Measurements from ENCODE around the gene HTR6.

Gene HTR6

DNA sequence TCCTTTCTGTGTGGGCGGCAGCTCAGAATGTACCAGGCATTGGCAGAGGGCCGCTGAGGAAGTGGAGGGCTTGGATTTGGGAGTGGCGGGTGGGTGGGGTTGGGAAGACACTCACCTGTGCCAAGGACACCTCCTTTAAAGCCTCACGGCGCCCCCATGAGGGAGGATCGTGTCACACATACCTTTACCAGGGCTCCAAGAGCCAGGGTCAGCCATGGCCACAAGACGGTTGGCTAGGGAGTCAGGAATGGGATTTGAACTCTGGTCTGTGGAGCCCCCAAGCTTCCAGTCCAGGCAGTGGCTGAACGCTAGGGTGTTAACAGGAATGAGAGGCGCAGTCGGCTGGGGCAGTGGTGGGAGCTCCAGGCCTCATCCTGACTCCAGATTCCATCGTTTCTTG is 16.0 kb upstream of the HTR6 start:
- Histone ChIP-seq H3K4me1 (ENCODE audit: control insufficient read depth, insufficient read depth, low read length) (peaks cover 30% of the 10 kb centered on the region), H3K9me3 (ENCODE audit: control insufficient read depth, low read length) (no peaks in the 10 kb centered on the region), H3K27me3 (replicated peaks; ENCODE audit: control insufficient read depth, insufficient read depth, low read length) (no peaks in the 10 kb centered on the region), H3K36me3 (ENCODE audit: control insufficient read depth, insufficient read depth, low read length, severe bottlenecking) (no peaks in the 10 kb centered on the region), H3K9ac (ENCODE audit: low read length) (no peak overlapping the region), H3K4me3 (ENCODE audit: low read length) (no peak overlapping the region)
- DNase-seq (ENCODE audit: low read depth), result peak; percentile 26

DNA sequence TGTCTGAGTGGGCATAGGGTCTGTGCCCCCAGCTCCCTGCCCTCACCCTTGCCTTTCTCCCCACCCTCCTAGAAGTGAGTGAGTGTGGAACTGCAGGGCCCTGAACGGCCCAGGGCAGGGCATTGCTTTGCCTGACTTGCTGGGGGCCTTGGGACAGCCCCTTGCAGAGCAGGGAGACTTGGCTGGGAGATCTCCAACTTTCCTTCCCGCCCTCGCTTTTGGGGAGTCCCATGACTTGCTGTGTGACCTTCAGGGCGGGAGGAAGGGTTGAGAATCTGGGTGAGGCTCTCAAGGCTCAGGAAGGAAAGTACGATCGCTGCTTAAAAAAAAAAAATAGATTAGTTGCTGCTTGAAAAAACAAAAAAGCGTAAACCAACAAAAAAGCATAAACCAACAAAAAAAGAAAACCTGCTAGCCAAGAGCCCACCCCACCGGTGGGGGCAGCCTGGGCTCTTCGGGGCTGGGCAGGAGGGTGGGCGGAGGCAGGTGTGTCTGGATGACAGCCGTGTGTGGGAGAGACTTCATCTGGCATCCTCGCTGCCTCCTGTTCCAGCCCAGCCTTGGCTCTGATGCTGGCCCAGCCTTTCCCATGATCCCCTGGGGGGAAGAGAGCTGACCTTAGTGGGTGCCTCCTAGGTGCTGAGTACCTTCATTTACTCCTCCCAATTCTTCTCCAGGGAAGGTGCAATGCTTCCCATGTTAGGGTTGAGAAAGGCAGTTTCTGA is 14.1 kb upstream of the HTR6 start:
- H3K27me3 ChIP-seq (replicated peaks; ENCODE audit: control insufficient read depth, insufficient read depth, low read length), result no peaks in the 10 kb centered on the region
- no peaks in the 10 kb centered on the region for H3K9me3 ChIP-seq (ENCODE audit: control insufficient read depth, low read length)
- peak overlapping the region; percentile 23 for H3K4me3 ChIP-seq (ENCODE audit: low read length)
- H3K9ac ChIP-seq (ENCODE audit: low read length), result peak overlapping the region; percentile 77
- peaks cover 2% of the 10 kb centered on the region for H3K36me3 ChIP-seq (ENCODE audit: control insufficient read depth, insufficient read depth, low read length, severe bottlenecking)
- DNase-seq (ENCODE audit: low read depth), result no peak
- H3K4me1 ChIP-seq (ENCODE audit: control insufficient read depth, insufficient read depth, low read length), result peaks cover 28% of the 10 kb centered on the region

DNA sequence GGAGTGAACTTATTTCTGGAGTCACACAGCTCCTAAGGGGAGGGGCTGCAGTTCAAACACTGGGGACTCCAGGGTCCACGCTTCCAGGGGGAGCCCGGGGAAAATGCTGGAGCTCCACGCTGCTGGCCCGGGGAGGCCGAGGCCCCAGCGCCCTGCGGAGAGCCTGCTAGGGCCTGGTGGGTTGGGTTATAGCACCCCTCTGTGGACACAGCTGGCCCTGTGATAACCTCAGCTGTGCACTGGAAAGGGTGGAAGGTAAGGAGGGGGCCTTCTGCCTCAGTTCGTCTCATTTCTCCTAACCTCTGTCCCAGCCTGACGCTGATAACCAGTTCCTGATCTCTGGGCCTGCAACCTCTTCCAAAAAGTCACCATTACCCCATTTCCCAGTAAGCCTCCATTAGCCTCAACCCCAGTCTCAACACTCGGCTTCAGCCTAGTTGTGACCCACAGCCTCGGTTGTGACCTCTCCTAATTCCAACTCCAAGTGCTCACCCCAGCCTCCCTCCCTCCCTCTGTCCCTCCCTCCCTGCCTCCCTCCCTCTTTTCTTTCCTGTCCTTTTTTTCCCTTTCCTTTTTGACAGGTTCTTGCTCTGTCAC is 13.4 kb upstream of the HTR6 start:
- Histone ChIP-seq H3K4me1 (ENCODE audit: control insufficient read depth, insufficient read depth, low read length) (peaks cover 21% of the 10 kb centered on the region), H3K9ac (ENCODE audit: low read length) (peak overlapping the region; percentile 77), H3K9me3 (ENCODE audit: control insufficient read depth, low read length) (no peaks in the 10 kb centered on the region), H3K36me3 (ENCODE audit: control insufficient read depth, insufficient read depth, low read length, severe bottlenecking) (peaks cover 7% of the 10 kb centered on the region), H3K27me3 (replicated peaks; ENCODE audit: control insufficient read depth, insufficient read depth, low read length) (no peaks in the 10 kb centered on the region), H3K4me3 (ENCODE audit: low read length) (peak overlapping the region; percentile 23)
- DNase-seq (ENCODE audit: low read depth), result peak; percentile 81

DNA sequence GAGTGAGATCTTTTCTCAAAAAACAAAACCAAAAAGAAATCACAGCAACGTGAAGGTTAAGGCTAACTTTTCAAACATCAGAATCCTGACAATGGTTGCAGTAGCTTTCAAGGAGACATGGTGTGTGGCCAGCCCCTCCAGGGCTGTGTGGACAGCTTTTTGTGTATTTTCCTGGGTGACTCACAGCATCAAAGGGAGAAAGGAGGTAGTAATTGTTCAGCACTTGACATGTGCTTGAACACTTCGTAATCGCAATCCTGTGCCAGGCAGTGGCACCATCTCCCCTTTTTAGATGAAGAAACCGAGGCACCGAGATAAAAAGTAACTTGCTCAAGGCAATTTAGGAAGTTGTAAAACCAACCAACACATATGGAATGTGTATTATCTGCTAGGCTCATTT is 10.3 kb upstream of the HTR6 start:
- DNase-seq (ENCODE audit: low read depth), result no peak
- Histone ChIP-seq H3K27me3 (replicated peaks; ENCODE audit: control insufficient read depth, insufficient read depth, low read length) (no peaks in the 10 kb centered on the region), H3K4me3 (ENCODE audit: low read length) (no peak overlapping the region), H3K36me3 (ENCODE audit: control insufficient read depth, insufficient read depth, low read length, severe bottlenecking) (peaks cover 13% of the 10 kb centered on the region), H3K9ac (ENCODE audit: low read length) (no peak overlapping the region), H3K9me3 (ENCODE audit: control insufficient read depth, low read length) (no peaks in the 10 kb centered on the region), H3K4me1 (ENCODE audit: control insufficient read depth, insufficient read depth, low read length) (peaks cover 14% of the 10 kb centered on the region)

DNA sequence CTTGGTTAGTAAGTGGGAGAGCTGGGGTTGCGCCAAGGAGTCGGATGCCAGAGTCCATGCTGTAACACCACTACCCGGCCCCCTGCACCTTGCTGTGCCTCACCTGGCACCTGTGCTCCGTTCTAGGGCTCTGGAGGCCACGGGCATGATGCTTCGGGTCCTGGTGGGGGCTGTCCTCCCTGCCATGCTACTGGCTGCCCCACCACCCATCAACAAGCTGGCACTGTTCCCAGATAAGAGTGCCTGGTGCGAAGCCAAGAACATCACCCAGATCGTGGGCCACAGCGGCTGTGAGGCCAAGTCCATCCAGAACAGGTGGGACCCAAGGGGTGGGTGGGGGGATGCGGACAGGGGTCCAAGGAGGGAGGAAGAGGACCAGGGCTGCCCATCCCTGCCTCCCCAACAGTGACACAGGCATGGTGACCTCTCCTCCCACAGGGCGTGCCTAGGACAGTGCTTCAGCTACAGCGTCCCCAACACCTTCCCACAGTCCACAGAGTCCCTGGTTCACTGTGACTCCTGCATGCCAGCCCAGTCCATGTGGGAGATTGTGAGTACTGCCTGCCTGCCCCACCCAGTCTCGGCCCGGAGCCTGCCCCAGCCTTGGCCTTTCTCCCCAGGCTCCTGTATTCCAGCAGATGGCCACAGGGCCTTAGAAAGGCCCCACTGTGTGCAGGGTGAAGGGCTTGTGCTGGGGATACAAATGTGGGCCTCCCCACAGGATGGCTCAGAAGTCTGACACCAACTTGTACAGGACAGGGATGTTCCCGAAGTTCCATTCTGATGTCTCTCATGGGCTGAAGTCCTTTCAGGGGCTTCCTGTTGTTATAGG is 9.6 kb upstream of the HTR6 start:
- Histone ChIP-seq H3K36me3 (ENCODE audit: control insufficient read depth, insufficient read depth, low read length, severe bottlenecking) (peaks cover 13% of the 10 kb centered on the region), H3K4me3 (ENCODE audit: low read length) (no peak overlapping the region), H3K4me1 (ENCODE audit: control insufficient read depth, insufficient read depth, low read length) (peaks cover 16% of the 10 kb centered on the region), H3K9ac (ENCODE audit: low read length) (no peak overlapping the region), H3K27me3 (replicated peaks; ENCODE audit: control insufficient read depth, insufficient read depth, low read length) (no peaks in the 10 kb centered on the region), H3K9me3 (ENCODE audit: control insufficient read depth, low read length) (no peaks in the 10 kb centered on the region)
- no peak for DNase-seq (ENCODE audit: low read depth)

DNA sequence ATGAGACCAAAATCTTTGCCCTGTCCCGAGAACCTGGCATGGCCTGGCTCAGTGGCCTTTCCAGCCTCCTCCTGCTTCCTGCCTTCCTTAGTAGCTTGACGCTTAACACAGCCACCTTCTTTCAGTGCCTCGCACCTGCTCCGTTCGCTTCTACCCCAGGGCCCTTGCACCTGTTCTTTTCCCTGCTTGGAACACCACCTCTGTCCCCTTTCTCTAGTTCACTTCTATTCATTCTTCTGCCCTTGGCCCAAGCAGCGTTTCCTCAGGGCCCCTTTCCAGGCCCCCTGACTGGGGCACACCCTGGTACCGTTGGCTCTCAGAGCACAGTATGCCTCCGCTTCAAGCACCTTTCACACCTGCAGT is 9.0 kb upstream of the HTR6 start:
- H3K4me3 ChIP-seq (ENCODE audit: low read length), result no peak overlapping the region
- DNase-seq (ENCODE audit: low read depth), result no peak
- H3K9me3 ChIP-seq (ENCODE audit: control insufficient read depth, low read length), result no peaks in the 10 kb centered on the region
- no peak overlapping the region for H3K9ac ChIP-seq (ENCODE audit: low read length)
- H3K36me3 ChIP-seq (ENCODE audit: control insufficient read depth, insufficient read depth, low read length, severe bottlenecking), result peaks cover 13% of the 10 kb centered on the region
- peaks cover 10% of the 10 kb centered on the region for H3K4me1 ChIP-seq (ENCODE audit: control insufficient read depth, insufficient read depth, low read length)
- no peaks in the 10 kb centered on the region for H3K27me3 ChIP-seq (replicated peaks; ENCODE audit: control insufficient read depth, insufficient read depth, low read length)

DNA sequence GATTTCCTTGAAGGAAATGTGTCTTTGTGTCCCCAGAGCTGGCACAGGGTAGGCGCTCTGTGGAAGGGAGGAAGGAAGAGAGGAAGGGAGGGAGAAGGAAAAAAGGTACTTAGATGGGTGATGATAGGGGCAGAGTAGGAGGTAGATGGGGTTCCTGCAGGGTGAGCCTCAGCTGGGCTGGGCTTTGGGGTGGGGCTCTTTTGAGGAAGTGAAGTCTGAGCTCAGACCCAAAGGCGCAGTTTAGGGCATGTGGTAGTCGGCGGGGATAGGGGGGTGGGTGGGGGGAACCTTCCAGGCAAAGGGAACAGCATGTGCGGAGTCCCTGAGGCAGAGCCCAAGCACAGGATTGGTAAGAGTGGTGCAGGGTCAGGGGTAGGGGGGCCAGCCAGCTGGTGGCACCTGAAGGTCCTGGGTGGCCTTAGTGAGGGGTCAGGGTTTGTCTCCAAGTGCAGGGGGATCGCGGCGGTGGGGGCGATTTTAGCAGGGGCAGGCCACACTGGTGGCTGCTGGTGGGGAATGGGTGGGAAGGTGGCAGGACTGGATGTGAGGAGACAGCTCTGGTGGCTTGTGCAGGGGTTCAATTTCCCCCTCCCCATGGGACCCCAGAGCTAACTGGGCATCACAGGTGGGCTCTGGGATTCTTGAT is 8.4 kb upstream of the HTR6 start:
- no peak for DNase-seq (ENCODE audit: low read depth)
- Histone ChIP-seq H3K27me3 (replicated peaks; ENCODE audit: control insufficient read depth, insufficient read depth, low read length) (no peaks in the 10 kb centered on the region), H3K4me3 (ENCODE audit: low read length) (no peak overlapping the region), H3K9ac (ENCODE audit: low read length) (no peak overlapping the region), H3K4me1 (ENCODE audit: control insufficient read depth, insufficient read depth, low read length) (peaks cover 8% of the 10 kb centered on the region), H3K9me3 (ENCODE audit: control insufficient read depth, low read length) (no peaks in the 10 kb centered on the region), H3K36me3 (ENCODE audit: control insufficient read depth, insufficient read depth, low read length, severe bottlenecking) (peaks cover 13% of the 10 kb centered on the region)

DNA sequence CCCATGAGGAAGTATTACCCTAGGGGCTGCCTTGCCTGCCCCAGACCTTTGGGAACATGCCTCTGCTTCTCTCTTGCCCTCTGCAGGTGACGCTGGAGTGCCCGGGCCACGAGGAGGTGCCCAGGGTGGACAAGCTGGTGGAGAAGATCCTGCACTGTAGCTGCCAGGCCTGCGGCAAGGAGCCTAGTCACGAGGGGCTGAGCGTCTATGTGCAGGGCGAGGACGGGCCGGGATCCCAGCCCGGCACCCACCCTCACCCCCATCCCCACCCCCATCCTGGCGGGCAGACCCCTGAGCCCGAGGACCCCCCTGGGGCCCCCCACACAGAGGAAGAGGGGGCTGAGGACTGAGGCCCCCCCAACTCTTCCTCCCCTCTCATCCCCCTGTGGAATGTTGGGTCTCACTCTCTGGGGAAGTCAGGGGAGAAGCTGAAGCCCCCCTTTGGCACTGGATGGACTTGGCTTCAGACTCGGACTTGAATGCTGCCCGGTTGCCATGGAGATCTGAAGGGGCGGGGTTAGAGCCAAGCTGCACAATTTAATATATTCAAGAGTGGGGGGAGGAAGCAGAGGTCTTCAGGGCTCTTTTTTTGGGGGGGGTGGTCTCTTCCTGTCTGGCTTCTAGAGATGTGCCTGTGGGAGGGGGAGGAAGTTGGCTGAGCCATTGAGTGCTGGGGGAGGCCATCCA is 7.8 kb upstream of the HTR6 start:
- H3K36me3 ChIP-seq (ENCODE audit: control insufficient read depth, insufficient read depth, low read length, severe bottlenecking), result peaks cover 13% of the 10 kb centered on the region
- H3K9ac ChIP-seq (ENCODE audit: low read length), result no peak overlapping the region
- peaks cover 8% of the 10 kb centered on the region for H3K4me1 ChIP-seq (ENCODE audit: control insufficient read depth, insufficient read depth, low read length)
- DNase-seq (ENCODE audit: low read depth), result no peak
- H3K4me3 ChIP-seq (ENCODE audit: low read length), result no peak overlapping the region
- H3K9me3 ChIP-seq (ENCODE audit: control insufficient read depth, low read length), result no peaks in the 10 kb centered on the region
- H3K27me3 ChIP-seq (replicated peaks; ENCODE audit: control insufficient read depth, insufficient read depth, low read length), result no peaks in the 10 kb centered on the region

DNA sequence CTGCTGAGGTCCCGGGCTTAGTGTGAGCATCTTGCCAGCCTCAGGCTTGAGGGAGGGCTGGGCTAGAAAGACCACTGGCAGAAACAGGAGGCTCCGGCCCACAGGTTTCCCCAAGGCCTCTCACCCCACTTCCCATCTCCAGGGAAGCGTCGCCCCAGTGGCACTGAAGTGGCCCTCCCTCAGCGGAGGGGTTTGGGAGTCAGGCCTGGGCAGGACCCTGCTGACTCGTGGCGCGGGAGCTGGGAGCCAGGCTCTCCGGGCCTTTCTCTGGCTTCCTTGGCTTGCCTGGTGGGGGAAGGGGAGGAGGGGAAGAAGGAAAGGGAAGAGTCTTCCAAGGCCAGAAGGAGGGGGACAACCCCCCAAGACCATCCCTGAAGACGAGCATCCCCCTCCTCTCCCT is 7.2 kb upstream of the HTR6 start:
- Histone ChIP-seq H3K9ac (ENCODE audit: low read length) (no peak overlapping the region), H3K36me3 (ENCODE audit: control insufficient read depth, insufficient read depth, low read length, severe bottlenecking) (peaks cover 13% of the 10 kb centered on the region), H3K4me1 (ENCODE audit: control insufficient read depth, insufficient read depth, low read length) (peaks cover 3% of the 10 kb centered on the region), H3K27me3 (replicated peaks; ENCODE audit: control insufficient read depth, insufficient read depth, low read length) (no peaks in the 10 kb centered on the region), H3K4me3 (ENCODE audit: low read length) (no peak overlapping the region), H3K9me3 (ENCODE audit: control insufficient read depth, low read length) (no peaks in the 10 kb centered on the region)
- no peak for DNase-seq (ENCODE audit: low read depth)

DNA sequence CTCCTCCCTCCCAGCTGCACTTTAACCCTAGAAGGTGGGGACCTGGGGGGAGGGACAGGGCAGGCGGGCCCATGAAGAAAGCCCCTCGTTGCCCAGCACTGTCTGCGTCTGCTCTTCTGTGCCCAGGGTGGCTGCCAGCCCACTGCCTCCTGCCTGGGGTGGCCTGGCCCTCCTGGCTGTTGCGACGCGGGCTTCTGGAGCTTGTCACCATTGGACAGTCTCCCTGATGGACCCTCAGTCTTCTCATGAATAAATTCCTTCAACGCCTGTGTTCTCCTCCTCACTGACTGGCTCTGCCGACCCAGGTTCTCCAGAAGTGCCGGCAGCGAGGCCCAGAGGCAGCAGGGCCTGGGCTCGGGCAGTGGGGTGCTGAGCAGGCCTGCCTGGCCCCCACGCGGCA is 6.5 kb upstream of the HTR6 start:
- H3K9ac ChIP-seq (ENCODE audit: low read length), result no peak overlapping the region
- no peak overlapping the region for H3K4me3 ChIP-seq (ENCODE audit: low read length)
- no peaks in the 10 kb centered on the region for H3K9me3 ChIP-seq (ENCODE audit: control insufficient read depth, low read length)
- peaks cover 4% of the 10 kb centered on the region for H3K27me3 ChIP-seq (replicated peaks; ENCODE audit: control insufficient read depth, insufficient read depth, low read length)
- peaks cover 3% of the 10 kb centered on the region for H3K4me1 ChIP-seq (ENCODE audit: control insufficient read depth, insufficient read depth, low read length)
- H3K36me3 ChIP-seq (ENCODE audit: control insufficient read depth, insufficient read depth, low read length, severe bottlenecking), result peaks cover 13% of the 10 kb centered on the region
- DNase-seq (ENCODE audit: low read depth), result no peak

Measured in adipocyte (in vitro differentiated cells).